ENCODE measurements around the gene ZNF678.

GRCh38 chr1:227558732-227559262 is 4.6 kb upstream of the ZNF678 start:
- TF ChIP-seq EZH2 (IDR thresholded peaks at IDR 0.05; ENCODE audit: insufficient read depth, poor library complexity, severe bottlenecking) (no peak), EZH2phosphoT487 (IDR thresholded peaks at IDR 0.05; ENCODE audit: insufficient read depth, low read depth) (no peak)

Data from GM23248 (cell line).